Ovary (tissue), 3 donors: Measurements from ENCODE around the gene TRMT10B.

Experiments
- CTCF ChIP-seq, 3 donors: fragments of 450-650 bp in 2 of 3; fragments of 200-600 bp in 1 of 3; IDR thresholded peaks; one replicate each; pipeline versions ENCODE4 v1.5.1 to v1.8.0; 2016 to 2022; ENCODE audit warnings: antibody characterized with exemption in 3 of 3, mild to moderate bottlenecking in 1 of 3
- POLR2A ChIP-seq: fragments of 450-650 bp; IDR thresholded peaks from one replicate; pipeline ENCODE4 v1.6.1; 2017; ENCODE audit warnings: antibody characterized with exemption, mild to moderate bottlenecking, moderate library complexity
- donor health status: DM: no; HTN: no; CAD: no.

- TF ChIP-seq POLR2A (no peak), CTCF (IDR thresholded peaks at IDR 0.05) (no peak)
Observed at GRCh38 chr9:37790096-37790495, 36.5 kb downstream of the TRMT10B start.
